Measurements from ENCODE around the gene FMNL2.
"Not testable (repeated sequence)": the region's sequence is repeated elsewhere in the genome, so short reads cannot be mapped to it uniquely, and the experiment has no call there.

The FMNL2 gene

DNA sequence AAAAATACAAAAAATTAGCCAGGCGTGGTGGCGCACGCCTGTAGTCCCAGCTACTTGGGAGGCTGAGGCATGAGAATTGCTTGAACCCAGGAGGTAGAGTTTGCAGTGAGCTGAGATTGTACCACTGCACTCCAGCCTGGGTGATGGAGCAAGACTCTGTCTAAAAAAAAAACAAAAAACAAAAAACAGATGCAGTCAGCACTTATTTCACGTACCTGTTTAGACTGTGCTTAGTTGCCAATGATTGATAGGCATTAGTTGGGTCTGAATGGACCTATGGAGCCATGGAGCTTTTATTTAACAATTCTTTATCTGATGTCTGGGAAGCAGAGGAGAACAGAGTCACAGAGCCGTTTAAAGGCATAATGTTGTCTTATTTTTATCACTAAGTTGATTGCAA is 139.5 kb downstream of the FMNL2 start:
- DNase-seq = not testable (repeated sequence)

- DNase-seq = no peak
Measured at GRCh38 chr2:152475982-152476381, 141.0 kb downstream of the FMNL2 start.

GRCh38 chr2:152477347-152478092 is 142.5 kb downstream of the FMNL2 start:
- no peak for DNase-seq

DNA sequence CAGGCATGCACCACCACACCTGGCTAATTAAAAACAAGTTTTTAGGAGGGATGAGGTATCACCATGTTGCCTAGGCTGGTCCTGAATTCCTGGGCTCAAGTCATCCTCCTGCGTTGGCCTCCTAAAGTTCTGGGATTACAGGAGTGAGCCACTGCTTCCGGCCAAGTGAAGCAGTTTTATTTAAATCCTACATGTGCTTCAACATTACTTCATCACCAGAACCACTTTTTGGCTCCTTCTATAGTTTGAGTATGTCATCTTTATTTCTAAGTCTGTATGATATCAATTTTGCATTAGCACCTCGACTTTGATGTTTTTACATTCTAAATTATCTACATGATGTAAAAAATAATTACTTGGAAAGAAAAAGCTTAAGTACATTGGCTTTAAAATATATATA is 144.3 kb downstream of the FMNL2 start:
- DNase-seq = no peak

GRCh38 chr2:152480821-152481399 is 145.9 kb downstream of the FMNL2 start:
- no peak for DNase-seq

- DNase-seq = no peak
Measured at GRCh38 chr2:152481881-152482583, 147.1 kb downstream of the FMNL2 start.

GRCh38 chr2:152483276-152484063 is 148.5 kb downstream of the FMNL2 start:
- no peak for DNase-seq

DNA sequence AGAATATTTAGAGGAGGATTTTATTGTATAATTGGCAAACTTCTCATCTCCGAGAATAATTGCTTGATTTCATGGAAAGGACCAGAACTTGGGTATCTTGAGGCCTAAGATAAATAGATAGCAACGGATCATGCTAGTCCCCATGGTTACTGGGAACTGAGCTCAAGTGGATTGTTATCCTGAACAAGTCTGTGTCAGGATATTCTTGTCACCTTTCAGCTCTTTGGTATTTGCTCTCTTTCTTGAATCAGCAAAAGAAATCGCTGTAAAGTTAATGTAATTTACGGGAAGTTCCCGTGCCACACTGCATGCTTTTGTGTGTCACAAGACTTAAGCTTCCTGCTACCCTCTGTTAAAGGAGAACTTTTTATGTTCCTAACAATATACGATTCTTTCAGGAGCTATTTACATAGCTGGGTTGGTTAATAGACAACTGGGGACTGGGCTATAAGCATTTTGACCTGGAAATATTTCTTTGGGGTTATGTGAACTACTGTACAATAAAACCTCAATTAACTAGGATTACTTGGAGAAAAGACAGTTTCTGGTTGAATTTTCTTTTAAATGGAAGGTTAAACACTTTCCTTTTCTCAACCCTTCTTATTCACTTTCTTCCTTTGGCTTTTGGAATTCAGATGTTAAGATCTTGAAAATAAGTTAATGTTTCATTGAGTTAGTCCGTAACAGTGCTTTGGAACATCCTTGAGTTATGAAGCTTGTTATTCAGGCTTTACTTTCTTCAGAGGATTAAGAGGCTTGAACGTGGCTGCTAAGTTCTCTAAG is 151.2 kb downstream of the FMNL2 start:
- no peak for DNase-seq

DNA sequence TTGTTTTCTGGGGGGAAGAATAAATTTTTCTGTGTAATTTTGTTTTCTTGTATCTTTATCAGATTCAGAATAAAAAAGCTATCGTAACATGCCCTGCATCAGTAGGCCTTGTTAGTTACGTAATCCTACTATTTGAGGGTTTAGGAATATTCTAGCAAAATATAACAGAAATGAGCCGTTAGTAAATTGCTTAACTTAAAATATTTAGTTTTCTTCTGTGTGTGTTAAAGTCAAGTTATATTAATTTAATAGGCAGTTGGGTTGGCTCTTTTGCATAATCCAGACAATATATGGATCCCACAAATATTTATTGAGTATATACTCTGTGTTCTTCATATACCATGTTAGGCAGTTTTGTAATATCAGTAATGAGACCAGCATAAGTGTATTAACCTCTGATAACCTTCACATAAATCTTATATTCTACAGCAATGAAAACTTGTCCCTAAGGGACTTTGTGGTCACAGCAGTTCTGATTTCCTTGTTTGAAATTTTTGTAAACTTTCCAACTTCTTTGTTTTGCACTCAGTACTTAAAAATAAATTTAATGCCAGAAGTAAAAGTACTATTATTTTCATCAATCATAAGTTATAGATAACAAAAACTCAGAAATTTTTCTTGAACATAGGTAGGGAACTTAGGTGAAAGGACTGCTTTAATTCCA is 151.9 kb downstream of the FMNL2 start:
- no peak for DNase-seq

GRCh38 chr2:152488075-152488474 is 153.1 kb downstream of the FMNL2 start:
- no peak for DNase-seq

GRCh38 chr2:152489364-152489763 is 154.4 kb downstream of the FMNL2 start:
- DNase-seq = no peak

GRCh38 chr2:152490686-152491455 is 155.9 kb downstream of the FMNL2 start:
- no peak for DNase-seq

GRCh38 chr2:152492131-152492530 is 157.2 kb downstream of the FMNL2 start:
- DNase-seq = no peak

- no peak for DNase-seq
Measured at GRCh38 chr2:152492911-152493310, 157.9 kb downstream of the FMNL2 start.

DNA sequence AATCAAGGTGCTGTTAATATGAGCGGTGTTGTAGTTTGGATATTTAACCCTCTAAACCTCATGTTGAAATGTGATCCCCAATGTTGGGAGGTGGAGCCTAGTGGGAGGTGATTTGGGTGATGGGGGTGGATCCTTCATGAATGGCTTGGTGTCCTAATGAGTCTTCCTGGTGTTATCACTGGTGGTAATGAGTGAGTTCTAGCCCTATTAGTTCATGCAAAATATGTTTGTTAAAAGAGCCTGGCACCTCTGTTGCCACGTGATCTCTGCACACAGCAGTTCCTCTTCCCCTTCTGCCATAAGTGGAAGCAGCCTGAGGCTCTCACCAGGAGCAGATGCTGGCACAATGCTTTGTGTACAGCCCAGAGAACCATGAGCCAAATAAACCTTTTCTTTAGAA is 158.4 kb downstream of the FMNL2 start:
- DNase-seq = no peak

GRCh38 chr2:152493945-152494528 is 159.1 kb downstream of the FMNL2 start:
- DNase-seq = no peak

GRCh38 chr2:152496371-152496770 is 161.4 kb downstream of the FMNL2 start:
- no peak for DNase-seq

- DNase-seq = peak in 1 of 2 experiments; percentile 35
Measured at GRCh38 chr2:152497481-152498052, 162.6 kb downstream of the FMNL2 start.

DNA sequence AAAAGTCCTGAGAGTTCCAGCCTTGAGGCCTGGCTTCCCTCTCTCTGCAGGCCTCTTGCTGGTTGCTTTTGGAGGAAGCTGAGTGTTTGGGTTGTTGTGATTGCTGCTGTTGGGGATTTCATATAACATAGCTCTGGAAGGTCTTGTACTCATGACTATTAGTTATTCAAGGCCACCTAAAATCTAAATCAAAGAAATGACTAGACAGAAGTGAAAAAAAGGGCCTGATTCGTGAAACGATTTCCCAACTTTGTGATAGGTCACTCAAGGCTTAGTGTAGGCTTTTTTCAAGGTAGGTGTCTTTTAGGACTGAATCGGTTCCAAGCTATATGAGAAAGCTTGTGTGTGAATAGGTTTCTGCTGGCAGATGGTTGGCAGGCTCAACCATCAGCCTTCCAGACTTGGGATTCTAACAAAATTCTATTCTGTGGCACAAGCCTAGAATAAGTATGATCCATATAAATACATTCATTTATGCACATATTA is 164.4 kb downstream of the FMNL2 start:
- peak in 1 of 2 experiments; percentile 33 for DNase-seq

All from cerebellar nuclear complex (tissue), 1 donor.